AG04449 (cell line): ENCODE data around the gene ASPG.
A peak's percentile ranks its signal among the peaks of the same experiment; 100 is the strongest.

Experiments used
- CTCF ChIA-PET: fragments of 350-600 bp; formaldehyde crosslinking; extraction: SDS; loops from one replicate; lab custom pipeline; 2021; ENCODE audit warnings: antibody characterized with exemption; lab: Yijun Ruan, JAX
- POLR2A ChIA-PET: fragments of 400-600, 350-600 bp; formaldehyde crosslinking; extraction: SDS; loops from one replicate; lab custom pipeline; 2020; ENCODE audit warnings: antibody characterized with exemption, inconsistent platforms; lab: Yijun Ruan, JAX
- DNase-seq: peaks from one replicate; pipeline ENCODE4 v3.0.0-alpha.2; 2010; ENCODE audit warnings: low read depth, low spot score
- H3K4me3 ChIP-seq: 2 replicates; pipeline ENCODE4 v1.5.1; 2011; ENCODE audit warnings: low read depth, mild to moderate bottlenecking, control low read depth, low read length
- CTCF ChIP-seq: IDR thresholded peaks from one replicate; pipeline ENCODE4 v1.5.1; 2011; ENCODE audit warnings: mild to moderate bottlenecking, moderate library complexity, low read length, control low read depth, inconsistent platforms; ENCODE audit not compliant: insufficient read depth; ENCODE audit errors: missing control alignments

ASPG gene

GRCh38 chr14:104138098-104138717 is 52.7 kb downstream of the ASPG start, which contains the start of gene KIF26A:
TSS of gene KIF26A (plus strand) at chr14:104138587. CDS start at chr14:104138723, 136 bp downstream.
- ChIA-PET POLR2A (no interaction called here), CTCF (interaction anchor here (0.8 to 1.3 kb wide), 5 partner anchors 8 to 508 kb away, joined by 3 to 6 read pairs (median 3); no protein-coding TSS in a partner anchor)
- H3K4me3 ChIP-seq, result peak within 1 kb of the TSS; percentile 8; the same call in 1 of the 2 replicates
- TF ChIP-seq CTCF, result no peak
- DNase-seq, result no peak

GRCh38 chr14:104138718-104139459 is 53.4 kb downstream of the ASPG start:
- H3K4me3 ChIP-seq, result no peak overlapping the region
- TF ChIP-seq CTCF, result no peak
- ChIA-PET CTCF (interaction anchor here (1.0 kb wide), 1 partner anchor 427 kb away, joined by 3 read pairs; no protein-coding TSS in a partner anchor), POLR2A (no interaction called here)
- DNase-seq, result no peak

GRCh38 chr14:104139460-104140212 is 54.1 kb downstream of the ASPG start:
- CTCF ChIA-PET, result interaction anchor here (1.0 kb wide), 1 partner anchor 426 kb away, joined by 3 read pairs; no protein-coding TSS in a partner anchor
- H3K4me3 ChIP-seq, result no peak overlapping the region
- POLR2A ChIA-PET, result no interaction called here

GRCh38 chr14:104140213-104140462 is 54.6 kb downstream of the ASPG start:
- TF ChIP-seq CTCF, result no peak
- CTCF ChIA-PET, result no interaction called here
- H3K4me3 ChIP-seq, result no peak overlapping the region
- no peak for DNase-seq
- POLR2A ChIA-PET, result no interaction called here

More at GRCh38 chr14:104139460-104140212, 54.1 kb downstream of the ASPG start:
- DNase-seq, result no peak
- no peak for TF ChIP-seq CTCF

GRCh38 chr14:104140463-104141331 is 55.2 kb downstream of the ASPG start:
- CTCF ChIA-PET, result interaction anchor here (1.2 to 1.4 kb wide), 2 partner anchors 12 to 424 kb away, joined by 3 to 4 read pairs; no protein-coding TSS in a partner anchor
- TF ChIP-seq CTCF, result no peak
- no peak for DNase-seq
- H3K4me3 ChIP-seq, result no peak overlapping the region
- POLR2A ChIA-PET, result no interaction called here
